Mesodermal cell (in vitro differentiated cells): ENCODE results near the gene SLIT1.

Experiments
- H3K27ac ChIP-seq: 2 replicates; pipeline ENCODE4 v1.7.0; 2013; ENCODE audit warnings: mild to moderate bottlenecking, low read depth, low read length, moderate library complexity; ENCODE audit not compliant: severe bottlenecking
- H3K36me3 ChIP-seq: 2 replicates; pipeline ENCODE4 v1.7.1; 2013; ENCODE audit warnings: mild to moderate bottlenecking, low read length, moderate library complexity; ENCODE audit not compliant: control insufficient read depth, insufficient read depth
- H3K4me1 ChIP-seq: one replicate; pipeline ENCODE4 v1.7.1; 2013; ENCODE audit warnings: mild to moderate bottlenecking, low read length; ENCODE audit not compliant: insufficient read depth, control insufficient read depth, poor library complexity, severe bottlenecking
- H3K4me3 ChIP-seq: 2 replicates; pipeline ENCODE4 v1.7.0; 2013; ENCODE audit warnings: low read length, control low read depth, mild to moderate bottlenecking; ENCODE audit not compliant: insufficient read depth, poor library complexity, severe bottlenecking; ENCODE audit errors: extremely low read depth
- H3K9me3 ChIP-seq: 2 replicates; pipeline ENCODE4 v1.7.1; 2013; ENCODE audit warnings: mild to moderate bottlenecking, low read length, moderate library complexity; ENCODE audit not compliant: control insufficient read depth
- WGBS, 2 experiments: methylation state at CpG; one replicate each; pipeline ENCODE4 v1.1.5; 2013; ENCODE audit warnings: missing lambda C conversion rate in 2 of 2; ENCODE audit not compliant: insufficient coverage in 2 of 2; 5-methylcytosine and 5-hydroxymethylcytosine counted together

Gene SLIT1

GRCh38 chr10:97032624-97033023, 153.1 kb downstream of the SLIT1 start:
- H3K36me3 ChIP-seq, result no peaks in the 10 kb centered on the region
- WGBS, 2 experiments, result 30 to 51% methylated on average over 4 to 5 of the region's 7 CpGs
- H3K9me3 ChIP-seq, result no peaks in the 10 kb centered on the region
- H3K27ac ChIP-seq, result no peak overlapping the region
- H3K4me1 ChIP-seq, result peaks cover 4% of the 10 kb centered on the region
- H3K4me3 ChIP-seq, result no peak overlapping the region

- H3K27ac ChIP-seq, result no peak overlapping the region
- no peaks in the 10 kb centered on the region for H3K9me3 ChIP-seq
- peaks cover 3% of the 10 kb centered on the region for H3K4me1 ChIP-seq
- WGBS, 2 experiments, result 83 to 92% methylated on average over 7 to 11 of the region's 11 CpGs
- no peak overlapping the region for H3K4me3 ChIP-seq
- H3K36me3 ChIP-seq, result no peaks in the 10 kb centered on the region
Observed at GRCh38 chr10:97031459-97031858, 154.3 kb downstream of the SLIT1 start.

GRCh38 chr10:97030894-97031293, 154.9 kb downstream of the SLIT1 start:
- no peak overlapping the region for H3K27ac ChIP-seq
- no peaks in the 10 kb centered on the region for H3K36me3 ChIP-seq
- no peak overlapping the region for H3K4me3 ChIP-seq
- H3K9me3 ChIP-seq, result no peaks in the 10 kb centered on the region
- peaks cover 3% of the 10 kb centered on the region for H3K4me1 ChIP-seq
- 49 to 56% methylated on average over 1 to 3 of the region's 6 CpGs for WGBS, 2 experiments

DNA sequence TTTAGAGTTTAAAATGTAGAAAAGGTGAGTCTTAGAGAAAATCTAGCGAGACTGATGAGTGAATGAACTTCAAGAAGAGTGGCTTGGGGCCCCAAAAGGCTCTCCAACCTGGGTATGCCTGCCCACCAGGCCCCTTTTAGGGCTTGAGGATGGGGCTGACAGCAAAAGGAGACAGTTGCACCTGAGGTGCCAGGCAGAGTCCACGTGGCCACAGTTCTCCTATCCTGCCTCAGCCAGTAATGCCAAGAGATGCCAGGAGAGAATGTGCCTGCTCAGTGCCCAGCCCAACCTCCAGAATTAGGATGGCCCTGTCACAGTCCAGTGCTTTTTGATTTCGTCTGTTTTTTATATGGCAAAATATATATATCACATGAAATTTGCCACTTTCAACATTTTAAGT, 156.5 kb downstream of the SLIT1 start:
- H3K9me3 ChIP-seq, result no peaks in the 10 kb centered on the region
- no peaks in the 10 kb centered on the region for H3K4me1 ChIP-seq
- H3K27ac ChIP-seq, result no peak overlapping the region
- WGBS, 2 experiments, result 89 to 90% methylated on average over 2 of the region's 3 CpGs
- H3K36me3 ChIP-seq, result no peaks in the 10 kb centered on the region
- H3K4me3 ChIP-seq, result no peak overlapping the region

DNA sequence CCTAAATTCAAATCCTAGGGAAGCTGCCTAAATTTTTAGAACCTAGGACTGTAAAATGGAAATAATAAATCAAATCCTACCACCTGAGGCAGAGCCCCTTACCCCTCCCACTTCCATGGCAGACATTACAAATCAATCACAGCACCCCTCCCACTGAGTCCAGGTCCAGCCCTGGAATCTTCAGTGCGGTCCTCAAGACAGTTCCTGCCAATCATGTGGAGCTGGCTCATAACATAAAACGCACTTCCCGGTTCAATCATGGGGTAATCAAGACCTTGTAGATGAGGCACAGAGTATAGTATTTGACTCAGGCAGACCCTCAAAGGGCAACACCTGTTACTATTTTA, 157.0 kb downstream of the SLIT1 start:
- no peaks in the 10 kb centered on the region for H3K36me3 ChIP-seq
- no peaks in the 10 kb centered on the region for H3K4me1 ChIP-seq
- H3K4me3 ChIP-seq, result no peak overlapping the region
- H3K9me3 ChIP-seq, result no peaks in the 10 kb centered on the region
- WGBS, 2 experiments, result 88 to 100% methylated on average over 3 of the region's 3 CpGs
- H3K27ac ChIP-seq, result no peak overlapping the region

DNA sequence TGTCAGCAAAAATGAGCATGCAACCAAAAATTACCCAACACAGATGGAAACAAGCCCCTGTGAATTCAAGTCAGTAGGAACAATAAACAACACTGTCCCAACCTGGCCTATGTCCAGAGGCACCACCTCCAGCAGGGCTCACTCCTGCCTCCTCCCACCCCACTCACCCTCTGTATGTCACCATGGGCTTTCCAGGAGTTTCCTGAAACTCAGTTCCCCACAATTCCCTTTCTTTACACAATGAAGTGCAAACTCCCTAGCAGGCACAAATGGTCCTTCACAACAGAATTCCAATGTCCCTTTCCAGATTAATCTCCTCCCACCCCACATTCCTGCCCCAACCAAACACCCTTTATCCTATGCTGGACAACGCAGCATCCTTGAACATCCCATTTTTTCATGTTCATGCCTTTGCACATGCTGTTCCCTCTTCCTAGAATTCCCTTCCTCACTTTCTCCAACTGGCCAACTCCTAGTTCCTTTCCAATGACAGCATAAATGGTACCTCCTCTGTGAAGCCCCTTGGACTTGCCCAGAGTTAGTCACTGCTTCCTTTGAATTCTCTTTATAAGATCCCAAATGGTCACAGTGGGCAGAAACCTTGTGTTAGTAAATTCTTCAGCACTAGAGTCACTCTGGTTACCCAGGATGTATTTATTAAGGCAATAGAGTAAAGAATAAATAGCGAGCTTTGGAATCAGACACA, 157.5 kb downstream of the SLIT1 start:
- WGBS, 2 experiments, result 83 to 94% methylated on average over 1 of the region's 2 CpGs
- Histone ChIP-seq H3K27ac (no peak overlapping the region), H3K4me3 (no peak overlapping the region), H3K36me3 (no peaks in the 10 kb centered on the region), H3K9me3 (no peaks in the 10 kb centered on the region), H3K4me1 (peaks cover 4% of the 10 kb centered on the region)

GRCh38 chr10:97025613-97026242, 160.0 kb downstream of the SLIT1 start:
- Histone ChIP-seq H3K9me3 (no peaks in the 10 kb centered on the region), H3K27ac (no peak overlapping the region), H3K4me3 (no peak overlapping the region), H3K36me3 (no peaks in the 10 kb centered on the region), H3K4me1 (peaks cover 6% of the 10 kb centered on the region)
- 33 to 40% methylated on average over 1 of the region's 9 CpGs for WGBS, 2 experiments

DNA sequence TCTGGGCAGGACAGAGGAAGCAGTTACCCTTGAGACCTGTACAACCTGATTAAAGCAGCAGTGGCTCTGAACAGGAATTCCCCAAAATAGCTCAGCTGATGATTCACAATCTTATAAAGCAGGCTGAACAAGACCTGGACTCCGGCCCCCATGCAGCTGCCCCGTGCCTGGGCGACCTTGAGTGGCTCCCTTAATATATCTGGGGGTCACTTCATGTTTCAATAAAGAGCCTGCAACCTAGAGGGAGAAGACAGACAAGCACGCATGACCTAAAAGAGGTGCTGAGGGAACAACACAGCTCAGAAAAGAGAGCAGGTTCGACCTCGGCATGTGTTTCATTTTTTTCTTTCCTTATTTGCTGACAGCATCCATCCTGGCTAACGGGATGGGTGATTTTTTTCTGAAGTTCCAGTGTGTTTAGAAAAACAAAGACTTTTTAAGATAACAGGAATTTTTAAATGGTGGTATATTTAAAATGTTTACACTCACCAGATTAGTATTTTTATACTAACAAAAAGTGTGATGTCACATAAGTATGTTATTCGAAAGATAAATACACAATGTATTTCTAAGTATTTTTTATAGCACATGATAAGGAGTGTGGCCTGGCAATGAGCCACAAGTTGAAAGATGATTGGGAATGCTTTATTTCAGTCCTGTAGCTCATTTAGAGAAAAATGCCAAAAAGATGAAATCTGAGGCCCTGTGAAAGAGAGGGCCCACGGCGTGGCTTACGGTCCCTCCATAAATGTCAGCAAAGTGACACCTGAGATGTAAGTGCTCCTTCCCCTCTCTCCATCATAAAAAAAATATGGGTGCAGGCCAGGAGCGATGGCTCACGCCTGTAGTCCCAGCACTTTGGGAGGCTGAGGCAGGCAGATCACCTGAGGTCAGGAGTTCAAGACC, 161.3 kb downstream of the SLIT1 start:
- Histone ChIP-seq H3K27ac (no peak overlapping the region), H3K9me3 (no peaks in the 10 kb centered on the region), H3K4me1 (peaks cover 11% of the 10 kb centered on the region), H3K4me3 (no peak overlapping the region), H3K36me3 (no peaks in the 10 kb centered on the region)
- WGBS, 2 experiments, result 94 to 96% methylated on average over 6 to 10 of the region's 13 CpGs

- Histone ChIP-seq H3K4me3 (no peak overlapping the region), H3K4me1 (peaks cover 11% of the 10 kb centered on the region), H3K9me3 (no peaks in the 10 kb centered on the region), H3K36me3 (no peaks in the 10 kb centered on the region), H3K27ac (no peak overlapping the region)
- 90% methylated on average over 8 to 12 of the region's 14 CpGs for WGBS, 2 experiments
Observed at GRCh38 chr10:97023401-97024167, 162.2 kb downstream of the SLIT1 start.

DNA sequence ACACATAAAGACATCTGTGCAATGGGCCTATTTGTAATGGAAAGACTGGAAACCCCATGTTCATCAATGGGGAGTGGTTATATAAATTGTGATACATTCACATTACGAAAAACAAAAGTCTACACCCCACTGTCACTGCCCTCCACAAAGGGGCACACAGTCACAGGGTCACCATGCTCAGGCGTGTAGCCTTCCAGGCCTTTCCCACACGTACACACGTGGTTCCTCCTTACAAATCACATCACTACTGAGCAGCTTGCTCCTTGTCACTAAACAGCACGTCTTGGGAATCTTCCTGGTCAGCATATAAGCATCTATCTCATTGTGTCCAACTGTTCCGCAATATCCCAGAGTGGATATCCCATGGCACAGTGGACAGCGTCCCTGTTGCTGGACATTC, 163.1 kb downstream of the SLIT1 start:
- Histone ChIP-seq H3K4me1 (peaks cover 11% of the 10 kb centered on the region), H3K4me3 (no peak overlapping the region), H3K9me3 (no peaks in the 10 kb centered on the region), H3K27ac (no peak overlapping the region), H3K36me3 (no peaks in the 10 kb centered on the region)
- WGBS, 2 experiments, result 90 to 96% methylated on average over 6 of the region's 7 CpGs
